Natural killer cell (primary cell): Measurements from ENCODE around the gene IZUMO2. TPM values are rescaled to one million over a fixed set of nuclear protein-coding genes. Genes with fewer than 3 reads are reported as not detected.
"Not testable (repeated sequence)": the region's sequence is repeated elsewhere in the genome, so short reads cannot be mapped to it uniquely, and the experiment has no call there.

Experiments
- ATAC-seq, 3 donors: fragments of 150-1000 bp in 2 of 3; fragments of 200-7000 bp in 1 of 3; cut with Tn5 transposase; 1 replicate in 1 of 3; 2 replicates in 2 of 3; pipeline ENCODE4 v1.10.0; 2021; ENCODE audit warnings: mild to moderate bottlenecking in 2 of 3, moderate library complexity in 2 of 3
- DNase-seq, 2 donors: peaks; one replicate each; pipeline versions ENCODE4 v3.0.0 to v3.0.0-alpha.2; 2013 to 2021; ENCODE audit warnings: mixed read lengths in 1 of 2
- H3K27ac ChIP-seq: one replicate; pipeline ENCODE4 v1.5.1; 2013; ENCODE audit warnings: mild to moderate bottlenecking, low read length
- H3K27me3 ChIP-seq: one replicate; pipeline ENCODE4 v1.6.1; 2013; ENCODE audit warnings: low read length; ENCODE audit not compliant: control insufficient read depth, insufficient read depth
- H3K36me3 ChIP-seq: one replicate; pipeline ENCODE4 v1.6.1; 2013; ENCODE audit warnings: low read length; ENCODE audit not compliant: control insufficient read depth, insufficient read depth
- H3K4me1 ChIP-seq: one replicate; pipeline ENCODE4 v1.6.1; 2013; ENCODE audit warnings: low read length; ENCODE audit not compliant: control insufficient read depth, insufficient read depth
- H3K4me3 ChIP-seq: one replicate; pipeline ENCODE4 v1.5.1; 2013; ENCODE audit warnings: low read length
- H3K9me3 ChIP-seq: one replicate; pipeline ENCODE4 v1.6.1; 2013; ENCODE audit warnings: low read length; ENCODE audit not compliant: control insufficient read depth, insufficient read depth
- H3K27ac Mint-ChIP-seq, 2 donors: one replicate each; pipeline ENCODE4 v1.8.0; 2022; ENCODE audit warnings: mild to moderate bottlenecking in 2 of 2, mixed read lengths in 2 of 2, moderate library complexity in 1 of 2
- H3K27me3 Mint-ChIP-seq, 2 donors: one replicate each; pipeline ENCODE4 v1.8.0; 2022; ENCODE audit warnings: low read depth in 2 of 2, mixed read lengths in 2 of 2
- H3K36me3 Mint-ChIP-seq: one replicate; pipeline ENCODE4 v1.8.0; 2022; ENCODE audit warnings: mixed read lengths
- H3K4me1 Mint-ChIP-seq, 2 donors: one replicate each; pipeline ENCODE4 v1.8.0; 2022; ENCODE audit warnings: mixed read lengths in 2 of 2
- H3K4me3 Mint-ChIP-seq: one replicate; pipeline ENCODE4 v1.8.0; 2022; ENCODE audit warnings: mild to moderate bottlenecking, moderate library complexity, mixed read lengths
- H3K9me3 Mint-ChIP-seq, 2 donors: one replicate each; pipeline ENCODE4 v1.8.0; 2022; ENCODE audit warnings: mixed read lengths in 2 of 2
- WGBS: methylation state at CpG from one replicate; pipeline ENCODE4 v1.1.7; 2013; ENCODE audit warnings: missing lambda C conversion rate; ENCODE audit not compliant: insufficient coverage; 5-methylcytosine and 5-hydroxymethylcytosine counted together
- intact Hi-C: fragments of 100-400 bp; cut with micrococcal nuclease; formaldehyde crosslinking; loops from one replicate; pipeline ENCODE4 v1.14.2; 2022
- total RNA-seq, 4 donors: library from RNA; stranded (reverse); fragments of 120-200 nt in 1 of 4; gene quantifications; one replicate each; pipeline versions ENCODE4 v1.2.3 to v1.2.4, GENCODE V29; 2013 to 2022
- TF ChIP-seq, protein P1 (sequence below): fragments of 200-600 bp; IDR thresholded peaks from one replicate; pipeline ENCODE4 v1.8.0; 2022; ENCODE audit warnings: antibody characterized with exemption

IZUMO2 gene
- total RNA-seq, 3 donors from 2014 or later (not counting 1 experiment from before 2014, with no cell fraction given), result not detected

DNA sequence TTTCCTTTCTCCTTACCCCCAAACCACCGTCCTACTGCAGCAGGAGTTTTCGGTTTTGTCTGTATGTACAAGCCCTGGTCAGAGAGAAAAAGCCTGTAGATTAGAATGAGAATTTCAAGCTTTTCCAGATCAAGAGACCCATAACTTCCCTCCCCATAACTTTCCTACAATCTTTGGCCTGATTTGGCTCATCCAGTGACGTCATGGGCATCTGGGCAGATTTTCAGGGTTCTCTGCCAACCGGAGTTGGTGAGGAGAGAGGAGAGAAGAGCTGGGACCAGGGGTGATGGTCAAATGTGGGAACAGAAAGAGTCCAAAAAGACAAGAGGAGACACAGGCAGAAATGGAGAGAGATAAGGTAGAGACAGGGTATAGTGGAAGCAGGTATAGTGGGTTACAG lies 10.5 kb downstream of the IZUMO2 start:
- peaks cover 3% of the 10 kb centered on the region for H3K27me3 ChIP-seq
- 67% methylated on average over 2 of the region's 4 CpGs for WGBS
- H3K27me3 Mint-ChIP-seq, result peaks cover 28 to 36% of the 10 kb centered on the region in 2 donors
- H3K36me3 ChIP-seq, result no peaks in the 10 kb centered on the region
- H3K36me3 Mint-ChIP-seq, result no peaks in the 10 kb centered on the region
- DNase-seq, result no peak
- H3K4me1 Mint-ChIP-seq, result peaks cover 5 to 9% of the 10 kb centered on the region in 2 donors
- H3K27ac Mint-ChIP-seq, result no peak overlapping the region
- TF ChIP-seq, protein P1, sequence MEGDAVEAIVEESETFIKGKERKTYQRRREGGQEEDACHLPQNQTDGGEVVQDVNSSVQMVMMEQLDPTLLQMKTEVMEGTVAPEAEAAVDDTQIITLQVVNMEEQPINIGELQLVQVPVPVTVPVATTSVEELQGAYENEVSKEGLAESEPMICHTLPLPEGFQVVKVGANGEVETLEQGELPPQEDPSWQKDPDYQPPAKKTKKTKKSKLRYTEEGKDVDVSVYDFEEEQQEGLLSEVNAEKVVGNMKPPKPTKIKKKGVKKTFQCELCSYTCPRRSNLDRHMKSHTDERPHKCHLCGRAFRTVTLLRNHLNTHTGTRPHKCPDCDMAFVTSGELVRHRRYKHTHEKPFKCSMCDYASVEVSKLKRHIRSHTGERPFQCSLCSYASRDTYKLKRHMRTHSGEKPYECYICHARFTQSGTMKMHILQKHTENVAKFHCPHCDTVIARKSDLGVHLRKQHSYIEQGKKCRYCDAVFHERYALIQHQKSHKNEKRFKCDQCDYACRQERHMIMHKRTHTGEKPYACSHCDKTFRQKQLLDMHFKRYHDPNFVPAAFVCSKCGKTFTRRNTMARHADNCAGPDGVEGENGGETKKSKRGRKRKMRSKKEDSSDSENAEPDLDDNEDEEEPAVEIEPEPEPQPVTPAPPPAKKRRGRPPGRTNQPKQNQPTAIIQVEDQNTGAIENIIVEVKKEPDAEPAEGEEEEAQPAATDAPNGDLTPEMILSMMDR, result no peak
- H3K4me3 Mint-ChIP-seq, result no peak overlapping the region
- peaks cover 3% of the 10 kb centered on the region for H3K9me3 ChIP-seq
- peaks cover 7% of the 10 kb centered on the region for H3K4me1 ChIP-seq
- intact Hi-C loops, result no loop called here
- ATAC-seq, result no peak
- no peaks in the 10 kb centered on the region for H3K9me3 Mint-ChIP-seq
- H3K27ac ChIP-seq, result no peak overlapping the region
- H3K4me3 ChIP-seq, result no peak overlapping the region

DNA sequence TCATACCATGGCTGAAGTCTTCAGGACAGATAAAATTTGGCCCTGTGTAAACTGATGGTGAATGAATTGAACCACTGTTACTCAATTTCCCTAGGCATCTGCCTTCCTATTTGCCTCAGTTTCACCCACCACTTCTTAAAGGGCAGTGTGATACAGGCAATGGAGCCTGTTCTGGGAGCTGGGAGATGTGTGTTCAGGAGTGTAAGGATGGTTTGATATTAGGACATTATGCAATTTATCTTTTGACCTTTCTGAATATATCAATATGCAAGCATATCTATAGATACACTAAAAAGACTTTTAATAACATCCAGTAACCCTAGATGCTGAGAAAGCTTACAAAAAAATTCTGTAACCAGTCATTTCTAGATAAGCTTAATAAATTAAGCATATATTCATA lies 14.6 kb downstream of the IZUMO2 start:
- no peaks in the 10 kb centered on the region for H3K36me3 ChIP-seq
- peaks cover 20 to 45% of the 10 kb centered on the region in 2 donors for H3K27me3 Mint-ChIP-seq
- peaks cover 10% of the 10 kb centered on the region for H3K4me1 ChIP-seq
- no peaks in the 10 kb centered on the region for H3K36me3 Mint-ChIP-seq
- peaks cover 5 to 16% of the 10 kb centered on the region in 2 donors for H3K4me1 Mint-ChIP-seq
- ATAC-seq, result no peak
- H3K4me3 ChIP-seq, result no peak overlapping the region
- peak overlapping the region; percentile 75 for H3K4me3 Mint-ChIP-seq
- no peaks in the 10 kb centered on the region for H3K9me3 Mint-ChIP-seq
- TF ChIP-seq, protein P1, result no peak
- no peak for DNase-seq
- H3K27ac Mint-ChIP-seq, result no peak overlapping the region
- H3K9me3 ChIP-seq, result peaks cover 3% of the 10 kb centered on the region
- H3K27ac ChIP-seq, result no peak overlapping the region
- intact Hi-C loops, result no loop called here
- peaks cover 6% of the 10 kb centered on the region for H3K27me3 ChIP-seq

DNA sequence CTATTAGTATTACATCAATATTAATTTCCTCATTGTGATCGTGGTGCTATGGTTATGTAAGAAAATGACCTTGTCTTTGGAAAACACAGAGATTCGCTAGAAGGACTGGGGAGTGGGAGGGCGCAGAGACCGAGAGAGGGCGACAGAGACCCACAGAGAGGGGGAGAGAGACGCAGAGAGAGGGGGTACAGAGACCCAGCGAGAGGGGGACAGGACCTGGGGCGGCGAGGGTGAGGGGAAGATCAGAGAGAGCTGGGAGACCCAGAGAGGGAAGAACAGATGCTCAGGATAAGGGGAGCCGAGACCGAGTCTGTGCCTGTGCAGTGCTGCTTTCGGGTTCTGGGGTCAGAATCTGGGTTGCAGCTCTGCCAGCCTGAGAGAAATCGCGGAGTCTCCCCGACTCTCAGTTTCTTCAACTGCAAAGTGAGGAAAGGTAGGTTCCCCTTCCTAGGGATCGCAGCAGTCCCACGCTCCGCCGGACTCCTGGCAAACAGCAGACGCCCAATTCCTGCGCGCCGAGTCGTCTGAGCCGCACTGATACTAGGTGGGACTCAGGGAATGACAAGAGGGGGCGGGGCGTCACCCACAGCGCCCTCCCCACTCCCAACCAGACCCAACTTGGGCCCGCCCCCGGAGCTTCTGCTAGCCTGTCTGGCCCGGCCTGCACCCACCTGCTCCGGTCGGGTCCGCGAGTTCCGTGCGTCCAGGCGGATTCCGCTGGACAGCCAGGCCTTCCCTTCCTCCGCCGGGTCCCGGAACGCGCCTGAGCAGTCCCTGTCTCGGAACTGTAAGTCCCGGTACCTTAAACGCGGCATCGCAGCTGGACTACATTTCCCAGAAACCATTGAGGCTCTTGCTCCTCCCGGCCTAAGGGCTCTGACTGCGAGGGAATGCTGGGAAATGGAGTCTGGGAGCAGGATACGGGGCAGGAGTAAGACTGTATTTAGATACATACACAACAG lies 15.3 kb downstream of the IZUMO2 start:
- Histone ChIP-seq H3K4me3 (peak overlapping the region; percentile 39), H3K36me3 (no peaks in the 10 kb centered on the region), H3K4me1 (peaks cover 10% of the 10 kb centered on the region), H3K27me3 (peaks cover 6% of the 10 kb centered on the region), H3K9me3 (peaks cover 3% of the 10 kb centered on the region), H3K27ac (no peak overlapping the region)
- Mint-ChIP-seq H3K4me1 (peaks cover 5 to 16% of the 10 kb centered on the region in 2 donors), H3K9me3 (no peaks in the 10 kb centered on the region), H3K4me3 (peak overlapping the region; percentile 75), H3K27me3 (peaks cover 16 to 43% of the 10 kb centered on the region in 2 donors), H3K36me3 (no peaks in the 10 kb centered on the region), H3K27ac (peak overlapping the region in 1 of 2 donors; percentile 9)
- 2% methylated on average over 52 of the region's 52 CpGs for WGBS
- ATAC-seq, result peak; percentile 67 to 97 (median 93)
- DNase-seq, result peak; percentile 33 to 86
- intact Hi-C loops, result no loop called here
- TF ChIP-seq, protein P1, result no peak

DNA sequence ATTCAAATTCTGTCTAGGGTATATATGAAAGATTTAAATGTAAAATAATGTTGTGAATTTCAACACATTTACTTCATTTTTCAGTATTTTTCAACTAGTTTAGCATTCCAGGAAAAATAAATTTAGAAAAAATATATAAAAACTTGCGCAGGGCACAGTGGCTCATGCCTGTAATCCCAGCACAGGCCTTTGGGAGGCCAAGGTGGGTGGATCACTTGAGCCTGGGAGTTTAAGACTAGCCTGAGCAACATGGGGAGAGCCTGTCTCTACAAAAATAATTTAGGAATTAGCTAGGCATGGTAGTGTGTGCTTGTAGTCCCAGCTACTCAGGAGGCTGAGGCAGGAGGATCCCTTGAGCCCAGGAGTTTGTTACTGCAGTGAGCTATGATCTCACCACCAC lies 21.2 kb downstream of the IZUMO2 start:
- H3K9me3 Mint-ChIP-seq, H3K36me3 Mint-ChIP-seq, intact Hi-C loops, H3K27ac Mint-ChIP-seq, H3K9me3 ChIP-seq, H3K36me3 ChIP-seq, H3K27me3 Mint-ChIP-seq, ATAC-seq, H3K4me3 ChIP-seq, H3K4me1 ChIP-seq, H3K27ac ChIP-seq, DNase-seq, H3K27me3 ChIP-seq, H3K4me1 Mint-ChIP-seq, H3K4me3 Mint-ChIP-seq: not testable (repeated sequence)
- WGBS, result 92% methylated on average over 1 of the region's 1 CpG

DNA sequence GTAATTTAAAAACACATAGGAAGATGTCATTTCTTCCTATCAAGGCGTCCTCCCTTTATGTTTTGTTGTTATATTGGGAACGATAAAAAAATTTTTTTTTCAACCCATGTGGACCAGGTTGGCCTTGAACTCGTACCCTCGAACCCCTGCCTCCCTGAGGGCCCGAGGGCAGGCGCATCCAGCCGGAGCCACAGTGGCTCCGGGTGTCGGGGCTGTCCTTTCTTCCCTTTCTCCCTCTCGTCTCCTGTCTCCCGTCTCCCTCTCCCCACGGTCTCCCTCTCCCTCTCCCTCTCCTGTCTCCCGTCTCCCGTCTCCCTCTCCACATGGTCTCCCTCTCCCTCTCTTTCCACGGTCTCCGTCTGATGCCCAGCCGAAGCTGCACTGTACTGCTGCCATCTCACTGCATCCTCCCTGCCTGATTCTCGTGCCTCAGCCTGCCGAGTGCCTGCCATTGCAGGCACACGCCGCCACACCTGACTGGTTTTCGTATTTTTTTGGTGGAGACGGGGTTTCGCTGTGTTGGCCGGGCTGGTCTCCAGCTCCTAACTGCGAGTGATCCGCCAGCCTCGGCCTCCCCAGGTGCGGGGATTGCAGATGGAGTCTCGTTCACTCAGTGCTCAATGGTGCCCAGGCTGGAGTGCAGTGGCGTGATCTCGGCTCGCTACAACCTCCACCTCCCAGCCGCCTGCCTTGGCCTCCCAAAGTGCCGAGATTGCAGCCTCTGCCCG lies 22.8 kb downstream of the IZUMO2 start:
- H3K4me1 Mint-ChIP-seq, intact Hi-C loops: not testable (repeated sequence)

More for the DNA sequence above, 22.8 kb downstream of the IZUMO2 start:
- H3K27me3 ChIP-seq, H3K36me3 ChIP-seq, DNase-seq, H3K27me3 Mint-ChIP-seq, H3K36me3 Mint-ChIP-seq, H3K27ac ChIP-seq, H3K4me3 Mint-ChIP-seq, ATAC-seq, H3K4me1 ChIP-seq, H3K9me3 ChIP-seq, H3K27ac Mint-ChIP-seq, H3K9me3 Mint-ChIP-seq, H3K4me3 ChIP-seq: not testable (repeated sequence)
- 92% methylated on average over 28 of the region's 36 CpGs for WGBS
